HG03095 (cell line): ENCODE data around the gene SLC5A10.

Experiments used
- ATAC-seq: cut with Tn5 transposase; IDR thresholded peaks from one replicate; pipeline ENCODE4 v1.9.1; 2021; ENCODE audit warnings: moderate library complexity; ENCODE audit not compliant: unreplicated experiment

Gene SLC5A10

GRCh38 chr17:18963126-18964017 lies 11.4 kb downstream of the SLC5A10 start:
- no peak for ATAC-seq

- ATAC-seq = no peak
These were observed 12.0 kb downstream of the SLC5A10 start for GRCh38 chr17:18964018-18964351.

GRCh38 chr17:18964550-18964949 lies 12.6 kb downstream of the SLC5A10 start:
- no peak for ATAC-seq

GRCh38 chr17:18965530-18966236 lies 13.7 kb downstream of the SLC5A10 start:
- ATAC-seq = no peak

GRCh38 chr17:18966831-18967624 lies 15.1 kb downstream of the SLC5A10 start:
- ATAC-seq = no peak

GRCh38 chr17:18967916-18968315 lies 16.0 kb downstream of the SLC5A10 start:
- ATAC-seq = no peak

GRCh38 chr17:18968345-18968744 lies 16.4 kb downstream of the SLC5A10 start:
- ATAC-seq = no peak

- ATAC-seq = no peak
These were observed 17.3 kb downstream of the SLC5A10 start for GRCh38 chr17:18968945-18969887.

- no peak for ATAC-seq
These were observed 18.9 kb downstream of the SLC5A10 start for GRCh38 chr17:18970582-18971480.

GRCh38 chr17:18971801-18972200 lies 19.8 kb downstream of the SLC5A10 start:
- ATAC-seq = no peak

GRCh38 chr17:18974407-18975149 lies 22.6 kb downstream of the SLC5A10 start:
- no peak for ATAC-seq

- ATAC-seq = no peak
These were observed 23.6 kb downstream of the SLC5A10 start for GRCh38 chr17:18975597-18975996.

- ATAC-seq = no peak
These were observed 24.2 kb downstream of the SLC5A10 start for GRCh38 chr17:18976201-18976600.

- ATAC-seq = no peak
These were observed 25.1 kb downstream of the SLC5A10 start for GRCh38 chr17:18977021-18977420.

GRCh38 chr17:18977646-18978045 lies 25.7 kb downstream of the SLC5A10 start:
- ATAC-seq = no peak

- ATAC-seq = no peak
These were observed 26.1 kb downstream of the SLC5A10 start for GRCh38 chr17:18978050-18978449.

GRCh38 chr17:18978655-18979054 lies 26.7 kb downstream of the SLC5A10 start:
- no peak for ATAC-seq

GRCh38 chr17:18980682-18981334 lies 28.8 kb downstream of the SLC5A10 start:
- ATAC-seq = no peak
